ENCODE data around the gene DTD1. TPM values are rescaled to one million over a fixed set of nuclear protein-coding genes. Genes with fewer than 3 reads are reported as not detected.

Gene DTD1
- total RNA-seq, 1 donor from 2014 or later: 68.2 TPM

DNA sequence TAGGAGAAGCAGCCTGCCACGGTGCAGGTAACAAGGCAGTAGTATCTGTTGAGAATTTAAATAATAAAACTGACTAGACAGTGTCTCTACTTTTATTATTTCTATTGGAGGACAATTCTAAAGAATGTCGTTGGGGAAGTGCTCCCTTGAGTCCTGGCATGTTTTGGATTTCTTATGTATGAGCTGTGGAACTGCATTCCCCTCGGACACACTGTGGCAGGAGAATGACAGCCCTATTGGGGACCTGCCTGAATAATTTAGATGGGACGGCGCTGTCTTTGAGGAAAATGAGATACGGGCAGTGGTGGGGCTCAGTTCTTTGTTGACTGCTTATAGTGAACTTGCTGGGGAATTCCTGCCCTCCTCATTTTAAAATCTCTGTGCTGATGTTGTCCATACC lies 223.3 kb downstream of the DTD1 start:
- Mint-ChIP-seq H3K27ac (ENCODE audit: unreplicated experiment) (no peak overlapping the region), H3K36me3 (ENCODE audit: low read depth) (no peaks in the 10 kb centered on the region), H3K4me1 (no peaks in the 10 kb centered on the region), H3K4me3 (no peak overlapping the region), H3K27me3 (ENCODE audit: low read depth) (peaks cover 21% of the 10 kb centered on the region), H3K9me3 (no peaks in the 10 kb centered on the region)
- TF ChIP-seq, protein P1, sequence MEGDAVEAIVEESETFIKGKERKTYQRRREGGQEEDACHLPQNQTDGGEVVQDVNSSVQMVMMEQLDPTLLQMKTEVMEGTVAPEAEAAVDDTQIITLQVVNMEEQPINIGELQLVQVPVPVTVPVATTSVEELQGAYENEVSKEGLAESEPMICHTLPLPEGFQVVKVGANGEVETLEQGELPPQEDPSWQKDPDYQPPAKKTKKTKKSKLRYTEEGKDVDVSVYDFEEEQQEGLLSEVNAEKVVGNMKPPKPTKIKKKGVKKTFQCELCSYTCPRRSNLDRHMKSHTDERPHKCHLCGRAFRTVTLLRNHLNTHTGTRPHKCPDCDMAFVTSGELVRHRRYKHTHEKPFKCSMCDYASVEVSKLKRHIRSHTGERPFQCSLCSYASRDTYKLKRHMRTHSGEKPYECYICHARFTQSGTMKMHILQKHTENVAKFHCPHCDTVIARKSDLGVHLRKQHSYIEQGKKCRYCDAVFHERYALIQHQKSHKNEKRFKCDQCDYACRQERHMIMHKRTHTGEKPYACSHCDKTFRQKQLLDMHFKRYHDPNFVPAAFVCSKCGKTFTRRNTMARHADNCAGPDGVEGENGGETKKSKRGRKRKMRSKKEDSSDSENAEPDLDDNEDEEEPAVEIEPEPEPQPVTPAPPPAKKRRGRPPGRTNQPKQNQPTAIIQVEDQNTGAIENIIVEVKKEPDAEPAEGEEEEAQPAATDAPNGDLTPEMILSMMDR (conservative IDR thresholded peaks at IDR 0.05): no peak
- no peak for DNase-seq (ENCODE audit: low read depth, low spot score)

- no peaks in the 10 kb centered on the region for H3K4me1 Mint-ChIP-seq
- peaks cover 19% of the 10 kb centered on the region for H3K27me3 Mint-ChIP-seq (ENCODE audit: low read depth)
- H3K4me3 Mint-ChIP-seq: no peak overlapping the region
- DNase-seq (ENCODE audit: low read depth, low spot score): no peak
- H3K27ac Mint-ChIP-seq (ENCODE audit: unreplicated experiment): no peak overlapping the region
- no peaks in the 10 kb centered on the region for H3K36me3 Mint-ChIP-seq (ENCODE audit: low read depth)
- H3K9me3 Mint-ChIP-seq: no peaks in the 10 kb centered on the region
- TF ChIP-seq, protein P1 (conservative IDR thresholded peaks at IDR 0.05): no peak
Observed at GRCh38 chr20:18811904-18812303, 224.1 kb downstream of the DTD1 start.

GRCh38 chr20:18813483-18813882 lies 225.6 kb downstream of the DTD1 start, which contains the start of gene SCP2D1:
SCP2D1 (plus strand) TSS chr20:18813783; CDS start chr20:18813816, 33 bp downstream.
- Mint-ChIP-seq H3K27ac (ENCODE audit: unreplicated experiment) (no peak within 1 kb of the TSS), H3K4me3 (no peak within 1 kb of the TSS), H3K27me3 (ENCODE audit: low read depth) (peaks cover 19% of the 10 kb centered on the region), H3K4me1 (no peaks in the 10 kb centered on the region), H3K9me3 (no peaks in the 10 kb centered on the region), H3K36me3 (ENCODE audit: low read depth) (no peaks in the 10 kb centered on the region)
- TF ChIP-seq, protein P1 (conservative IDR thresholded peaks at IDR 0.05): no peak
- DNase-seq (ENCODE audit: low read depth, low spot score): no peak

- H3K27ac Mint-ChIP-seq (ENCODE audit: unreplicated experiment): no peak overlapping the region
- H3K36me3 Mint-ChIP-seq (ENCODE audit: low read depth): no peaks in the 10 kb centered on the region
- H3K4me3 Mint-ChIP-seq: no peak overlapping the region
- H3K9me3 Mint-ChIP-seq: no peaks in the 10 kb centered on the region
- TF ChIP-seq, protein P1 (conservative IDR thresholded peaks at IDR 0.05): no peak
- H3K27me3 Mint-ChIP-seq (ENCODE audit: low read depth): peaks cover 25% of the 10 kb centered on the region
- no peak for DNase-seq (ENCODE audit: low read depth, low spot score)
- no peaks in the 10 kb centered on the region for H3K4me1 Mint-ChIP-seq
Observed at GRCh38 chr20:18815194-18815942, 227.5 kb downstream of the DTD1 start.

Other genes with a start within 250 kb of the DTD1 start
- gene DZANK1, start 121.0 kb upstream of the DTD1 start, total RNA-seq: 7.5 and 8.0 TPM in 2 replicates
- 12.9 and 14.1 TPM in 2 replicates for gene POLR3F, start 120.7 kb upstream of the DTD1 start, total RNA-seq
- 23.6 and 23.7 TPM in 2 replicates for gene RBBP9, start 90.8 kb upstream of the DTD1 start, total RNA-seq
- gene SEC23B, start 80.1 kb upstream of the DTD1 start, total RNA-seq: 50.6 and 58.9 TPM in 2 replicates
- 65.4 and 68.3 TPM in 2 replicates for gene SMIM26, start 20.6 kb upstream of the DTD1 start, total RNA-seq
- not detected in 2 replicates for gene SCP2D1, start 225.7 kb downstream of the DTD1 start, total RNA-seq

Data from neural crest cell (in vitro differentiated cells).